ENCODE data around the gene OCLN. TPM values are rescaled to one million over a fixed set of nuclear protein-coding genes. Genes with fewer than 3 reads are reported as not detected.
"Not testable (repeated sequence)": the region's sequence is repeated elsewhere in the genome, so short reads cannot be mapped to it uniquely, and the experiment has no call there.

The OCLN gene
- polyA plus RNA-seq, 2 of the 4 experiments (the other 2 are of a cell fraction): 10.7 to 54.1 TPM

- not testable (repeated sequence) for H3K27ac ChIP-seq
These were observed 20.0 kb upstream of the OCLN start for GRCh38 chr5:69472535-69473143.

GRCh38 chr5:69477170-69477569 lies 15.4 kb upstream of the OCLN start:
- H3K4me1 ChIP-seq: no peaks in the 10 kb centered on the region
- no peak overlapping the region for H3K4me2 ChIP-seq
- ChIA-PET CTCF (interaction anchor here (1.6 kb wide), 1 partner anchor 9 kb away, joined by 3 read pairs; no protein-coding TSS in a partner anchor), POLR2A (no interaction called here)
- ATAC-seq (no peak), DNase-seq (ENCODE audit: low read depth in 1 of 2, low spot score in 1 of 2) (no peak), FAIRE-seq (no peak)
- H3K4me3 ChIP-seq: no peak overlapping the region
- H3K9me3 ChIP-seq: no peaks in the 10 kb centered on the region
- no peak for TF ChIP-seq BHLHE40 (IDR thresholded peaks at IDR 0.05; ENCODE audit: low read depth, low read length)
- no peak for TF ChIP-seq HES2 (IDR thresholded peaks at IDR 0.05)
- no peak for TF ChIP-seq ESRRA (IDR thresholded peaks at IDR 0.05; ENCODE audit: borderline replicate concordance, low read length)
- no peak for TF ChIP-seq PBX3 (IDR thresholded peaks at IDR 0.05)
- no peak for TF ChIP-seq HOXB5 (CRISPR knock-in tag; IDR thresholded peaks at IDR 0.05)
- TF ChIP-seq CEBPB (IDR thresholded peaks at IDR 0.05): no peak
- TF ChIP-seq HOXB13 (CRISPR knock-in tag; IDR thresholded peaks at IDR 0.05; ENCODE audit: low read depth): no peak
- TF ChIP-seq KDM5A (IDR thresholded peaks at IDR 0.05): no peak
- no peak for TF ChIP-seq SREBF2 (IDR thresholded peaks at IDR 0.05)
- TF ChIP-seq RAD21 (conservative IDR thresholded peaks at IDR 0.05 in 1 of 2, IDR thresholded peaks at IDR 0.05 in 1 of 2): no peak
- no peak for TF ChIP-seq ATOH8 (CRISPR knock-in tag; IDR thresholded peaks at IDR 0.05; ENCODE audit: low read depth)
- no peak overlapping the region for H3K27ac ChIP-seq
- WGBS (ENCODE audit: missing lambda C conversion rate): 5% methylated on average over 1 of the region's 1 CpG

More at GRCh38 chr5:69472535-69473143, 20.0 kb upstream of the OCLN start:
- H3K4me3 ChIP-seq; ATAC-seq; DNase-seq (ENCODE audit: low read depth in 1 of 2, low spot score in 1 of 2); FAIRE-seq; H3K4me2 ChIP-seq; POLR2A ChIA-PET; H3K4me1 ChIP-seq; H3K9me3 ChIP-seq: not testable (repeated sequence)
- WGBS (ENCODE audit: missing lambda C conversion rate): 84% methylated on average over 16 of the region's 16 CpGs
- CTCF ChIA-PET: interaction anchor here (0.7 kb wide), 1 partner anchor 15 kb away, joined by 4 read pairs; no protein-coding TSS in a partner anchor

- DNase-seq (ENCODE audit: low read depth in 1 of 2, low spot score in 1 of 2); H3K4me3 ChIP-seq; ATAC-seq; H3K9me3 ChIP-seq; POLR2A ChIA-PET; FAIRE-seq; H3K4me1 ChIP-seq; H3K27ac ChIP-seq; H3K4me2 ChIP-seq: not testable (repeated sequence)
- WGBS (ENCODE audit: missing lambda C conversion rate): 75% methylated on average over 7 of the region's 7 CpGs
- CTCF ChIA-PET: interaction anchor here (1.9 kb wide), 1 partner anchor 11 kb away, joined by 4 read pairs; no protein-coding TSS in a partner anchor
These were observed 14.3 kb upstream of the OCLN start for GRCh38 chr5:69478296-69478695.

GRCh38 chr5:69484891-69485290 lies 7.7 kb upstream of the OCLN start:
- no peak for ATAC-seq
- H3K4me3 ChIP-seq: no peak overlapping the region
- FAIRE-seq: no peak
- no peak for DNase-seq (ENCODE audit: low read depth in 1 of 2, low spot score in 1 of 2)
- no peak overlapping the region for H3K27ac ChIP-seq
- CTCF ChIA-PET: no interaction called here
- WGBS (ENCODE audit: missing lambda C conversion rate): 67% methylated on average over 7 of the region's 7 CpGs
- POLR2A ChIA-PET: no interaction called here
- no peaks in the 10 kb centered on the region for H3K4me1 ChIP-seq
- TF ChIP-seq USF2 (IDR thresholded peaks at IDR 0.05): no peak
- no peak for TF ChIP-seq TFCP2L1 (CRISPR knock-in tag; IDR thresholded peaks at IDR 0.05)
- no peak for TF ChIP-seq JUNB (IDR thresholded peaks at IDR 0.05)
- no peak for TF ChIP-seq EHF (CRISPR knock-in tag; IDR thresholded peaks at IDR 0.05)
- TF ChIP-seq ZSCAN20 (CRISPR knock-in tag; IDR thresholded peaks at IDR 0.05): no peak
- no peak for TF ChIP-seq ZC3H11A (IDR thresholded peaks at IDR 0.05)
- no peak for TF ChIP-seq BHLHE40 (IDR thresholded peaks at IDR 0.05; ENCODE audit: low read depth, low read length)
- no peak overlapping the region for H3K4me2 ChIP-seq
- no peaks in the 10 kb centered on the region for H3K9me3 ChIP-seq
